Ovary (tissue), 9 donors: Measurements from ENCODE around the gene ATXN1. TPM values are rescaled to one million over a fixed set of nuclear protein-coding genes. Genes with fewer than 3 reads are reported as not detected.

ENCODE experiments used
- DNase-seq, 5 donors: peaks; one replicate each; pipeline ENCODE4 v3.0.0-alpha.2; 2019 to 2020
- H3K27ac ChIP-seq, 2 donors: fragments of 200-600 bp; one replicate each; pipeline versions ENCODE4 v1.5.1 to v1.8.0; 2019 to 2022
- H3K27me3 ChIP-seq: fragments of 200-600 bp; one replicate; pipeline ENCODE4 v1.8.0; 2022
- H3K36me3 ChIP-seq: fragments of 200-600 bp; sonication (generic); one replicate; pipeline ENCODE4 v1.5.1; 2019
- H3K4me1 ChIP-seq: one replicate; pipeline ENCODE4 v1.8.1; 2013; ENCODE audit warnings: mild to moderate bottlenecking, moderate library complexity; ENCODE audit not compliant: insufficient read depth
- H3K4me3 ChIP-seq: fragments of 200-600 bp; sonication (generic); one replicate; pipeline ENCODE4 v1.5.1; 2017
- H3K9me3 ChIP-seq, 2 donors: fragments of 200-600 bp in 1 of 2; sonication (generic) in 1 of 2; one replicate each; pipeline versions ENCODE4 v1.5.1 to v1.8.1; 2013 to 2019; ENCODE audit warnings: mild to moderate bottlenecking in 1 of 2, moderate library complexity in 1 of 2
- CTCF ChIP-seq, 3 donors: fragments of 450-650 bp in 2 of 3; fragments of 200-600 bp in 1 of 3; IDR thresholded peaks; one replicate each; pipeline versions ENCODE4 v1.5.1 to v1.8.0; 2016 to 2022; ENCODE audit warnings: antibody characterized with exemption in 3 of 3, mild to moderate bottlenecking in 1 of 3
- EP300 ChIP-seq: sonication (generic); formaldehyde crosslinking; IDR thresholded peaks from one replicate; pipeline ENCODE4 v1.6.1; 2017; ENCODE audit warnings: antibody characterized with exemption
- POLR2A ChIP-seq: fragments of 450-650 bp; IDR thresholded peaks from one replicate; pipeline ENCODE4 v1.6.1; 2017; ENCODE audit warnings: antibody characterized with exemption, mild to moderate bottlenecking, moderate library complexity
- WGBS, 3 donors: extraction: QIAGEN DNeasy Blood & Tissue Kit in 1 of 3; methylation state at CpG; one replicate each; pipeline versions ENCODE4 v1.1.5 to v1.1.7; 2013 to 2017; 5-methylcytosine and 5-hydroxymethylcytosine counted together
- intact Hi-C, 4 donors: fragments of 100-400 bp; cut with DNase I; formaldehyde crosslinking; loops; one replicate each; pipeline versions ENCODE4 v1.11.0 to v1.15.1; 2022 to 2023
- polyA plus RNA-seq, 2 donors: library from polyadenylated mRNA; stranded (reverse); fragments of 200-250 nt in 1 of 2; fragments of 350-450 nt in 1 of 2; fragmentation: Illumina TruSeq in 1 of 2; extraction: RNeasy Lipid Tissue Mini Kit (QIAGEN cat#74804) in 1 of 2; gene quantifications; one replicate each; pipeline ENCODE4 v1.2.3, GENCODE V29; 2013 to 2014
- total RNA-seq, 7 donors: library from RNA; depleted of rRNA in 2 of 7; stranded (reverse); fragments of >200 nt in 2 of 7; fragmentation: NEBNext Ultra II Directional in 3 of 7; extraction: Animal tissue kit (Norgen Biotek cat#: 25700) in 3 of 7; gene quantifications; one replicate each; pipeline versions ENCODE4 v1.1.0 to v1.2.4, GENCODE V29; 2016 to 2023
- donor health status: DM: no; HTN: no; CAD: no; lungs with moderate emphysema.
- donor health status: DM: no; HTN: no; CAD: no.
- donor health status: Bipolar disorder and iron deficiency.
- donor health status: DM: yes; HTN: yes; CAD: no.
- donor health status: DM: no; HTN: no; CAD: no.
- donor health status: DM: yes; HTN: yes; CAD: no.

ATXN1 gene
- total and polyA plus RNA-seq, 9 donors, result 7.3 to 38.2 (median 30.4) TPM

DNA sequence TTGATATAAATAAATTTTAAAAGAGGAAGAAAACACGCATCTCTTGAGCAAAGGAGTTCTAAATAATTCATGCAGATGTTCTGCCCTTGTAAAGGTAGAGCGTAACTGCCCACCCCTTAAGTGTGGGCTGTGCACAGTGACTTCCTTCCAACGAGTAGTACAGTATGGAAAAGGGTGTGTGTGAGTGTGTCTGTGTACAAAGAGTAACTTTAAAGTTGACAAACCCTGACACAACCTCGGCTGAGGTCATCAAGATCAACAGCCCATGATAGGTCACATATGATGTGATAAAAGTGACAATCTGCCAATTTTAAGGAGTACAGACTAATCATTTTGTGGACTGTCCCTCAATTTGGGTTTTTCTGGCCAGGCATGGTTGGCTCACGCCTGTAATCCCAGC lies 225.7 kb downstream of the ATXN1 start:
- no peak for TF ChIP-seq CTCF (IDR thresholded peaks at IDR 0.05)
- TF ChIP-seq POLR2A, result no peak
- no peak for TF ChIP-seq EP300
- intact Hi-C loops, result no loop called here
- 83 to 86% (median 84%) methylated on average over 5 of the region's 5 CpGs for WGBS, 3 donors

GRCh38 chr6:16533721-16534136 lies 227.5 kb downstream of the ATXN1 start:
- no peaks in the 10 kb centered on the region for H3K36me3 ChIP-seq
- no peak overlapping the region for H3K4me3 ChIP-seq
- WGBS, 3 donors, result 90 to 95% (median 92%) methylated on average over 6 of the region's 6 CpGs
- intact Hi-C loops, result no loop called here
- H3K4me1 ChIP-seq, result no peaks in the 10 kb centered on the region
- H3K9me3 ChIP-seq, result no peaks in the 10 kb centered on the region
- H3K27me3 ChIP-seq, result no peaks in the 10 kb centered on the region
- TF ChIP-seq EP300 (no peak), CTCF (IDR thresholded peaks at IDR 0.05) (no peak)
- no peak overlapping the region for H3K27ac ChIP-seq
- DNase-seq, result no peak

More for the DNA sequence above, 225.7 kb downstream of the ATXN1 start:
- Histone ChIP-seq H3K9me3 (no peaks in the 10 kb centered on the region), H3K27ac (no peak overlapping the region), H3K4me3 (no peak overlapping the region), H3K36me3 (no peaks in the 10 kb centered on the region), H3K4me1 (no peaks in the 10 kb centered on the region), H3K27me3 (no peaks in the 10 kb centered on the region)
- no peak for DNase-seq

DNA sequence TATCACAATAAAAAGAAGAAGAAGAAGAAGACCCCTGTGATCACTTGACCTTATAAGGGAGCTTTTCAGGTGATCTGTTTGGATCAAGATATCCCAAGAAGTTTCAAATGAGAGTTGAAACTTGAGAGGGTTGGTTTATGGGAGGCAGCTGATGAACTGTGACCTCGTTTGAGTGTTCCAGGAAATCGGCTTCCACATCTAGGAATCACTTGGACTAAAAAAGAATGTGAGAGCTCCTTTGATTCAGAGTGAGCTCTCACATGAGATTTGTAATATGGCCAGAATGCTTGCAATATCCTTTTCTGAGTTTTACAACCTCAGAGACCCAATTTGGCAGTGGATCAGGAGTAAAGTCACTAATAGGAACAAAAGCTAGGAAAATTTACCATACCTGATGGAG lies 228.1 kb downstream of the ATXN1 start:
- 37 to 79% (median 69%) methylated on average over 2 of the region's 2 CpGs for WGBS, 3 donors
- H3K27me3 ChIP-seq, result no peaks in the 10 kb centered on the region
- DNase-seq, result no peak
- H3K27ac ChIP-seq, result no peak overlapping the region
- no peak overlapping the region for H3K4me3 ChIP-seq
- H3K4me1 ChIP-seq, result no peaks in the 10 kb centered on the region
- intact Hi-C loops, result no loop called here
- H3K36me3 ChIP-seq, result no peaks in the 10 kb centered on the region
- H3K9me3 ChIP-seq, result no peaks in the 10 kb centered on the region
- no peak for TF ChIP-seq CTCF (IDR thresholded peaks at IDR 0.05)
- no peak for TF ChIP-seq POLR2A
- no peak for TF ChIP-seq EP300

DNA sequence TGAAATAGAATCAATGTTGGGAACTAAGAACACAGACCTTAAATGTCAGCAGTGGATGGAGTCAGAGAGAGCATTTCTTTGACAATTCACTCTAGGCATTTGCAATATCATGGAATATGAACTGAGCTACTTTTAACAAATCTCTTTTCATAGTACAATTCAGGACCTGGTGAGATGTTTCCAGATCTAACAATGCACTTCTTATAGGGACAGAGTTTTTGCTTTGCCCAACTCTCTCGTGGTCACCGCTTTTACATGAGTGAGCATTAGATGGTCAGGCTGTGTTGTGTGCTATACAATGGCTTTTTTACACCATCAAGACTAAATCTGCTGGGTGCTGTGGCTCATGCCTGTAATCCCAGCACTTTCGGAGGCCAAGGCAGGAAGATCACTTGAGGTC lies 233.6 kb downstream of the ATXN1 start:
- TF ChIP-seq EP300, result no peak
- no peak for TF ChIP-seq CTCF (IDR thresholded peaks at IDR 0.05)
- H3K9me3 ChIP-seq, result no peaks in the 10 kb centered on the region
- H3K27ac ChIP-seq, result no peak overlapping the region
- H3K4me1 ChIP-seq, result peaks cover 2% of the 10 kb centered on the region
- no peak overlapping the region for H3K4me3 ChIP-seq
- 97 to 98% (median 98%) methylated on average over 3 of the region's 3 CpGs for WGBS, 3 donors
- intact Hi-C loops, result no loop called here
- H3K27me3 ChIP-seq, result no peaks in the 10 kb centered on the region
- no peaks in the 10 kb centered on the region for H3K36me3 ChIP-seq
- DNase-seq, result no peak

DNA sequence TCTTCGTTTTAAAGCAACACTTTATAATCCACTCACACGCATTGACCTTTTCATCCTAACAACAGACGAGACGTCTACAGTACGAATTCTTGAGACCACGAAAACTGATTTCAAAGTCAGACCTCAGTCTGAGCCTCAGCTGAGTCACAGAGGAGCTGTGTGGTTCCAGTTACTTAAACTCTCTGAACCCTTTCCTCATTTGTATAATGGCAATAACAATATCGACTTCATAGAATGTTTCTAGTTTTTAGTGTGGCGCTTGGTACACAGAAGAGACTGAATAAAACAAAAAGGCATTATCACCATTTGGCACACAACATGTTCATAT lies 236.9 kb downstream of the ATXN1 start:
- Histone ChIP-seq H3K4me1 (peaks cover 2% of the 10 kb centered on the region), H3K27me3 (no peaks in the 10 kb centered on the region), H3K4me3 (no peak overlapping the region), H3K36me3 (no peaks in the 10 kb centered on the region), H3K27ac (no peak overlapping the region), H3K9me3 (no peaks in the 10 kb centered on the region)
- intact Hi-C loops, result no loop called here
- TF ChIP-seq EP300 (no peak), POLR2A (no peak), CTCF (IDR thresholded peaks at IDR 0.05) (no peak)
- 65 to 78% (median 74%) methylated on average over 8 of the region's 8 CpGs for WGBS, 3 donors
- DNase-seq, result no peak
